Umbilical cord (tissue), 1 donor: ENCODE data around the gene HDGFL2. TPM values are rescaled to one million over a fixed set of nuclear protein-coding genes. Genes with fewer than 3 reads are reported as not detected.

ENCODE experiments used
- total RNA-seq: library from RNA; depleted of rRNA; stranded (reverse); fragments of >200 nt; gene quantifications from one replicate; pipeline ENCODE4 v1.2.3, GENCODE V29; 2014; ENCODE audit warnings: low replicate concordance; ENCODE audit not compliant: insufficient read depth

Gene HDGFL2
- total RNA-seq, 1 donor from 2014 or later, result 27.7 TPM

Other genes starting within 250 kb of the HDGFL2 start
- not detected for gene EBI3, start 242.8 kb upstream of the HDGFL2 start, total RNA-seq
- 12.3 TPM for gene YJU2, start 225.2 kb upstream of the HDGFL2 start, total RNA-seq
- 2.9 TPM for gene SHD, start 193.0 kb upstream of the HDGFL2 start, total RNA-seq
- not detected for gene TMIGD2, start 169.9 kb upstream of the HDGFL2 start, total RNA-seq
- 3.4 TPM for gene FSD1, start 167.7 kb upstream of the HDGFL2 start, total RNA-seq
- not detected for gene STAP2, start 133.5 kb upstream of the HDGFL2 start, total RNA-seq
- gene MPND, start 128.7 kb upstream of the HDGFL2 start, total RNA-seq, result 6.3 TPM
- gene SH3GL1, start 71.8 kb upstream of the HDGFL2 start, total RNA-seq, result 21.9 TPM
- 13.0 TPM for gene CHAF1A, start 69.7 kb upstream of the HDGFL2 start, total RNA-seq
- gene UBXN6, start 14.5 kb upstream of the HDGFL2 start, total RNA-seq, result 169 TPM
- gene PLIN4, start 46.2 kb downstream of the HDGFL2 start, total RNA-seq, result 0.96 TPM
- 0.72 TPM for gene PLIN5, start 62.9 kb downstream of the HDGFL2 start, total RNA-seq
- gene LRG1, start 67.7 kb downstream of the HDGFL2 start, total RNA-seq, result 5.5 TPM
- 7.7 TPM for gene SEMA6B, start 87.4 kb downstream of the HDGFL2 start, total RNA-seq
- gene TNFAIP8L1, start 167.2 kb downstream of the HDGFL2 start, total RNA-seq, result 2.6 TPM
- 65.7 TPM for gene MYDGF, start 198.0 kb downstream of the HDGFL2 start, total RNA-seq